GM18526 (cell line): ENCODE results near the gene SUGCT.

Source experiments
- POLR2A ChIP-seq: IDR thresholded peaks from 3 replicates; pipeline ENCODE4 v1.6.1; 2011; ENCODE audit not compliant: insufficient read length; ENCODE audit errors: extremely low read depth

The SUGCT gene

DNA sequence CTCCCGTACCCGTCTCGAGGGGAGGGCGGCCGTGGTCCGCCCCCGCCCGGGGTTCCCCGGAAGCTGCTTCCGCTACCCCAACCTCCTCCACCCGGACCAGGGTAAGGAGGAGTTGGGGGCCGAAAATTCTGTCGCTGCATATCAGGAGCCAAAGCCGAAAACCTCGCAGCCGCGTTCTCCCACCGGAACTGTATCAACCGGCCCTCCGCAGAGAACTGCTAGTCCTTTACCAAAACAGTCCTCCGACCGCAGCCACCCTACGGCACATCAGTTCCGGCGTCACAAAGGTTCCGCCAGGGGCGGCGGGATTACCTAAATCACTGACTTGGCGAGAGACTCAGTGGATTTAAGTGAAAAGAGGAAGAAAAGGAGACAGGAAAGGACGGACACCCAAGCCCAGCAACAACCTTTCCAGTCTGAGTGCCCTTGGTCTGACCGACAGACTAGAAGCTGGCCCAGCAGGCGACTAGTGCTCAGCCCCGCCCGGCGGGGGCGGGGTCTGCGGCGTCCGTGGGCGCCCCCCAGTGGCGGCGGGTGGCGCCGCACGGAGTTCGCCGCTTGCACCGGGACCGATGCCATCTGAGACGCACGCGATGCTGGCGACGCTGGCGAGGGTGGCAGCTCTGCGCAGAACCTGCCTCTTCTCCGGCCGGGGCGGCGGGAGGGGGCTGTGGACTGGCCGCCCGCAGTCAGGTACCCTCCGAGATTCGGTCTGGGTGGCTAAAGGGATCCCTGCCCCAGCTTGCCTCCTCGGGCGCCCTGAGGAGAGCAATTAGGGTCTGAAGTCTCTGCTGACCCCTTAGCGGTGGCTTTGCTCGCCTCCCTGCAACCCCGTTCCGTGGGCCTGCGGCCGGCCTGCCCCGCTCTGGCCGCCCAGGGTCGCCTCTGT lies at the start of gene SUGCT, which contains the start of gene MPLKIP:
TSS of gene SUGCT (plus strand) at position 578 of the 889 bp plus-strand sequence.
TSS of gene MPLKIP (minus strand) at position 195 of the 889 bp plus-strand sequence. CDS start at position 140, 55 bp downstream.
- TF ChIP-seq POLR2A: peak; percentile 67

DNA sequence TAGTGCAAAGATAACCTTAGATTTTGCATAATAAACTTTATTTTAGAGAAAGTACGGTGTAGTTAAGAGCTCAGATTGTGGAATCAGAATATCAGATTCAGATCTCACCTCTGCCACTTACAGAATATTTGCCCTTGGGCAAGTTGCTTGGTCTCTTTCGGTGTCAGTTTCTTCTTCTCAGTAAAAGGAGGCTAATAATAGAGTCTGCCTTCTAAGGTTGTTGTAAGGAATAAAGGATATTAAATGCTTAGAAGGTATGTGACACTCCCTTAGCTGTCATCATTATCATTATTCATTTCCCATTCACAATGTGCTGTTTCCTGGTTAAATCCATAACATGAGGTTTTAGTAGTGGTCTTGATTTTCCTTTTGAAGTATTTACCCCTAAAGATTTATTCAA lies 42.6 kb upstream of the SUGCT start:
- no peak for TF ChIP-seq POLR2A

DNA sequence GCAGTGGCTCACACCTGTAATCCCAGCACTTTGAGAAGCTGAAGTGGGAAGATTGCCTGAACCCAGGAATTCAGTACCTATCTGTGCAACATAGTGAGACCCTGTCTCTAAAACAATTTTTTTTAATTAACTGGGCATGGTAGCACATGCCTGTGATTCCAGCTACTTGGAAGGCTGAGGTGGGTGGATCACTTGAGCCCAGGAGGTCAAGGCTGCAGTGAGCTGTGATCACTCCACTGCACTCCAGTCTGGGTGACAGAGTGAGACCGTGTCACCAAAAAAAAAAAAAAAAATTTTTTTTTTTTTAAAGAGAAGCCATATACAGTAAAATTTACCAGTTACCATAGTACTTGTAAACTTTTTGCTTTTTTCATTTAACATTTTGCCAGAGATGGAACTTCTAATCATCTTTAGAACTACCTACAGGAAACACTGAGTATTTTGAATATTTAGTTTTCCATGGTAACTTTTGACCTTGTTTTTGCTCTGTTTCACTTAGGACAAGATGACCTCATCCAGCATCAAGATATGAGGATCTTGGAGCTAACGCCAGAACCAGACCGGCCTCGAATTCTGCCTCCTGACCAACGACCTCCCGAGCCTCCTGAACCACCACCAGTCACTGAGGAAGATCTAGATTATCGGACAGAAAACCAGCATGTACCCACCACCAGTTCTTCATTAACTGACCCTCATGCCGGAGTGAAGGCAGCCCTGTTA lies 41.0 kb upstream of the SUGCT start:
- TF ChIP-seq POLR2A: no peak

DNA sequence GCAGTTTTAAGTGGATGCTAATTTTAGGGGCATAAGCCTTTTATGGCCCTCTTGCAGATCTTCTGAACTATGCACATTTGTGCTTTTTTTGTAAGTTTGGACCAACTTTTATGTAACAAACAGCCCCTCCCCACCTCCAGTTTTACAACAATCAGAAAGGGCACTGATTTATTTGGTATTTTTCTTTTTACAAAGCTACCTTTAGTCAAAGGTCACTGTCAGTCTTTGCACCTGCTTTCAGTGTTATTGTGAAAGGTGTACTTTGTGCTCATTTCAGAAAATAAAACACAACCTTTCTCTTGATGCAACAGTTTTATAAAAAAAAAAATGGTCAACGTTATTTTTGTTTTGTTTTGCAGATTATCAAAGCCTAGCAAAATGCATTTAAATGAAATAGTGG lies 39.6 kb upstream of the SUGCT start:
- TF ChIP-seq POLR2A: no peak

DNA sequence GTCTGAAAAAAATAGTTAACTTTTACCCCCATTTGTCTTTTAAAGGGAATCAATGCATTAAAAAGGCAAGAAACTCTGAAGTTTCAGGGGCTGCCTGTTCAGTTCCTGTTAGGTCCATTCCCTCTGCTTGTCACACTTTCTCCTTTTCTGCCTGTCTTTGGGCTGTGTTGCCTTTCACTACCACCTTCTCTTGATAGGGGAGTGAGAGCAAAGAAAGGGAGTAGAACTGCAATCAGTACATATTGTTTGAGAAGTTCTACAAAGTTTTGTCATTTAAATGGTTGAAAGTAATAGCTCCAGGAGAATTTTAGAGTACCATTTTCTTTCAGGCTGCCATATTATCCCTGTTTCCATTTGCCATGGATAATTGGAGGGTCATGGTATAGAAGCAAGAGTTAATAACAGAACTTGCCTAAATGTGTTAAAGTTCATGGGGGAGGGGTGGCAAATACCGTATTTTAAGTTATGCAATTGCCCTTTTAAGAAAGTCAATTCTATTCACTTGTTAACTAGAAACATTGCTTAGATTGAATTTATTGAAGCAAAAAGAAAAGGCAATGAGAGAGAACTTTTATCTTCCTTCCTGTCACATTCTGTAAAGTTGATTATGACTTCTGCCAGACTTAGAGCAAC lies 39.0 kb upstream of the SUGCT start:
- no peak for TF ChIP-seq POLR2A

DNA sequence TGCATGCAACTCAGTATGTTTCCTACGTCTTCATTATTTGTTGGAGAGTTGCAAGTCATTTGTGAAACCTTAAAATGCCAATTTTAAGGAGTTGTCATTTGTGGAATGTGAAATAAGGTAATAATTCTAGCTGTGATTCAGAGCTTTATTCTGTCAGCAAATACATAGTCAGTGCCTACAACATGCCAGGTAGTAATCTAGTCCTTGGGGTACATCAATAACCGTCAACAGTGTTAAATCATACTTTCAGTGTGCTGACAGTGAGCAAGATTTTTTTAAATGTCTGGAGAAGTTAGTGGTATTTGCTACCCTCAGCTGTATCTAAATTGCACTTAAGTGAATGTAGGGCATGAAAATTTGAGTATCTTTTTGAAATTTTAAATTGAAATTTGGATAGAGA lies 37.1 kb upstream of the SUGCT start:
- TF ChIP-seq POLR2A: no peak

DNA sequence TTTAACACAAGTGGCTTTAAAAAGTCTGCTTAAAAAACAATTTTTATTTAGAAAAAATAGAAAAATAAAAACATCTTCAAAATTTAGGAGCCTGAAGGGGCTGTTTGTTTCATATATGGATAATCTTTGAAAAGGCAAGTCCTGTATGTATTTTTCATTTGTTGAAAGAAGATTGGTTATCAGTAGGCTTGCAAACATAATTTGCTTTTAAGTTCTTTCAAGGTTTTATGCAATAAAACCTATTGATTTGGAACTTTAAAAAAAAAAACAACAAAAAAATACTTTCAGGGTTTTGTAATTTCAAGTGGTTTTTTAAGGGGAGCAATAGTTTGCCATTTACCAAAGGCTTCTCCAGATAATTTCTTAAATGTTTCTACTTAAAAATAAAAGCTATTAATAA lies 36.0 kb upstream of the SUGCT start:
- no peak for TF ChIP-seq POLR2A

DNA sequence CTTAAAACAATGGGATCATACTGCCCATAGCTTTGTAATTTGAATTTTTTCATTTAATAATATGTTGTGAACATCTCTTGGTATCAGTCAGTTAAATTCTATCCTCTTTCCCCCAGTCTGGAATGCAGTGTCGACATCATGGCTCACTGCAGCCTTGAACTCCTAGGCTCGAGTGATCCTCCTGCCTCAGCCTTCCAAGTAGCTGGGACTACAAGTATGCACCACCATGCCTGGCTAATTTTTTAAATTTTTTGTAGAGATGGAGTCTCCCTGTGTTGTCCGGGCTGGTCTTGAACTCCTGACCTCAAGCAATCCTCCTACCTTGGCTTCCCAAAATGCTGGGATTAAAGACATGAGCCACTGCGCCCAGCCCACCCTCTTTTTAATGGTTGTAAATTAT lies 35.0 kb upstream of the SUGCT start:
- TF ChIP-seq POLR2A: no peak

DNA sequence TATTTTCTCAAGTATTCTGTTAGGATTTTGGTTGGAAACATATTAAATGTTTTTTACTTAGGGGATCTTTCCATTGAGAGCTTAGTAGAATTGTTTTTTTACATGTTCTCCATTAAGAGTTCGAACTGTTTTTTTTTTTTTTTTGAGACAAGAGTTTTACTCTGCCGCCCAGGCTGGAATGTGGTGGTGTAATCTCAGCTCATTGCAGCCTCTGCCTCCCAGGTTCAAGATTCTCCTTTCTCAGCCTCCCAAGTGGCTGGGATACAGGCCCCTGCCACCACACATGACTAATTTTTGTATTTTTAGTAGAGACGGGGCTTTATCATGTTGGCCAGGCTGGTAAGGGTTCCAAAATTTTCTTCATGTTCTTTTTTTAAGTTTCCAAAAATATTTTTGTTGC lies 33.6 kb upstream of the SUGCT start:
- no peak for TF ChIP-seq POLR2A

DNA sequence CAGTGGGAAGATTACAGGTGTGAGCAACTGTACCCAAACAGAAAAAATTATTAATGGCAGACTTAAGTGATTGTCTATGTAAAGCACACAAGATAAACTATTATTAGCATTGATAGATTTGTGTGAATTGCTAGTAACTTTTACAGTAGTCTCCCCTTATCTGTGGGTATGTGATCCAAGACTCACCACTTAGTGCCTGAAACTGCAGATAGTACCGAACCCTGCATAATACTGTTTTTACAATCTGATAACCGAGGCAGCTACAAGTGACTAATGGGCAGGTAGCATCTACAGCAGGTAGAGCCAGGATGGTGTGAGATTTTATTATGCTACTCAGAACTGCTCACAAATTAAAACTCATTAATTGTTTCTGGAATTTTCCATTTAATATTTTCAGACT lies 31.9 kb upstream of the SUGCT start:
- TF ChIP-seq POLR2A: no peak

DNA sequence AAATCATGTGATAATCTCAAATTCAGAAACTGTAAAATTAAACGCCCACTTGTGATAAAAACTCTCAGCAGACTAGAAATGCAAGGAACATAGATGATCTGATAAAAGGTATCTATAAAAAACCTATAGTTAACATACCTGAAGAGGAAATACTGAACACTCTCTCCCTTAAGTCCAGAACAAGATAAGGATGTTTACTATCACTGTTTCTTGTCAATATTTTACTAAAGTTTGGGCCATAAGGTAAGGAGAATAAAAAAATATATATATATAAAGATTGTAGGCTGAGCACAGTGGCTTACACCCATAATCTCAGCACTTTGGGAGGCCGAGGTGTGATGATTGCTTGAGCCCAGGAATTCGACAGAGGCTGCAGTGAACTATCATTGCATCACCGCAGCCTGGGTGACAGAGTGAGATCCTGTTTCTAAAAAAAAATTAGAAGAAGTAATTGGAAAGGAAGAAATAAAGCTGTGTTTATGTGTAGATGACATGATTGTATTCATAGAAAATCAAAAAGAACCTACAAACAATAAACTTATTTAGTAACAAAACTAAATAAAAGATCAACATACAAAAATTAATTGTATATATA lies 28.8 kb upstream of the SUGCT start:
- TF ChIP-seq POLR2A: no peak

DNA sequence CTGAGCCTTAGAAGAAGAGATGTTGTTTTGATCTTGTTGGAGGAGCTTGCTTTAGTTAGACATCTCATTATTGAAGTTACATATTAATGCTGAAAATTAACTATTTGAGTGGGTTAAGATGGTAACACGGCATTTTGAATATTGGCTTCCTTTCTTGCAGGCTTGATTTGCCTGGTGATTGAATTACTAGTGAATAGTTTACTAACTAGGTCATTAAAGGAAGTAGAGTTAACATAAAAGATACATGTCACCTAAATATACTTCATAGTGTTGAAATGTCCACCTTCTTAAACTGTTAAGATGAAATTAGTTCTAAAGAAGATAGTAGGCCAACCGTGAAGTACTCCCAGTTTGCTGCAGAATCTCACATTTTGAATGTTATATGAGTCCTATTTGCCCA lies 18.9 kb upstream of the SUGCT start:
- TF ChIP-seq POLR2A: no peak

DNA sequence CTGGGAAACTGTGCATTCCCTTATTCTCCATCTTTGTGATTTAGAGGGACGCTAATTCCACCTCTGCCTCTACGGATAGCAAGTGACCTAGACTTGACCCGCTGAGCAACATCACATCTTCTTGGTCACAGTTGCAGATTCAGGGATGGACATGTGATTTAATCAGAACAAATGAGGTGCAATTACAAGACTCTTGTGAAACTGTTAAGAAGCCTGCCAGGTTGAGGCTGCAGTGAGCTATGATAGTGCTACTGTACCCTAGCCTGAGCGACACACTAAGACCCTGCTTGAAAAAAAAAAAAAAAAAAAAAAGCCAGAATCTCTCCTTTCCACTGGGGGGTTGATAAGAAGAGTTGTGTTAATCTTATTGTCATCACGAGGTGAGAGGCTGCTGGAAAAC lies 14.8 kb upstream of the SUGCT start:
- no peak for TF ChIP-seq POLR2A

DNA sequence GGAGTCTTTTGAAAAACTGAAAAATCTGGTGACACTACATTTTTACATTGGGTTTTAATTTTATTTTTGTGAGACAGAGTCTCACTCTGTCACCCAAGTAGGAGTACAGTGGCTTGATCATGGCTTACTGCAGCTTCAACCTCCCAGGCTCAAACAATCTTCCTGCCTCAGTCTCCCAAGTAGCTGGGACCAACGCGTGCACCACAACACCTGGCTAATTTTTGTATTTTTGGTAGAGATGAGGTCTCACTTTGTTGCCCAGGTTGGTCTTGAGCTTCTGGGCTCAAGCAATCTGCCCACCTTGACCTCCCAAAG lies 11.9 kb upstream of the SUGCT start:
- no peak for TF ChIP-seq POLR2A

DNA sequence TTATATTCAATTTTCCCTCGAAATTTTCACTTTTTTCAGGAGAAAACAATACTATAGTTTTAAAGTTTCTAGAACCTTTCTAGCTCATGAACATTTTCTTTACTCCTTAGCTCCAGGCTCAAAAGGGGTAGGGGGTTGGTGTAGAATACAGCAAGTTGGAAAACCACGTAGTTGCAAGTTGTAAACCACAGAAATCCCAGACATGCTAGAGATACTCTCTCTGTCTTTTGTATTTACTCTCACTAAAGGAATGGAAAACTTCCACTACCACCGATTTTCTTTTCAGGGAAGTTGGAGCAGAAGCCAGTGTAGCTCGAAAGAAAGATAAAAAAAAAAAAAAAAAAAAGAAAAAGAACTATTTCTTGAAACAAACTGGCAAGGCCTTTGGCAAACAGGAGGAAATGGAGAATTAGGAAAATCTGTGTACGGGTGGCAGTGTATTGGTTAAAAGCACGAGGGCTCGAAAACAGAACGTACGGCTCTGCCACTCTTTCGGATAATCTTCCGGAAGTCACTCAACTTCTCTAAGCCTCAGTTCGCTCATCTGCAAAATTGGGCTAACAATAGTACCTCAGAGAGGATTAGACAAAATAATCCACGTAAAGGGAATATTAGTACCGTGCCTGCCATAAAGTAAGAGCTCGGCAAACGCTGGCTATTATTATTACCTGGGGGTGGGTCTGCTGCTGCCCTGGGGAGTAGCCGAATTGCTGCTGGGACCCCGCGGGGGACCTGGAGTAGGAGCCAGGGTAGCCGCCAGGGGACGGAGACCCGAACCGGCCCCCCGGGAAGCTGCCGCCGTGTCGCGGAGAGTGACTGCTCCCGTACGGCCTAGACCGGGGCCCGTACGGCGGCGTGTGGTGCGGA lies 1.0 kb upstream of the SUGCT start:
- TF ChIP-seq POLR2A: no peak
